Uterus (tissue), 4 donors: Measurements from ENCODE around the gene PLD1. TPM values are rescaled to one million over a fixed set of nuclear protein-coding genes. Genes with fewer than 3 reads are reported as not detected.

Experiments used
- DNase-seq, 2 donors: peaks; one replicate each; pipeline ENCODE4 v3.0.0-alpha.2; 2019 to 2020
- H3K27ac ChIP-seq, 2 donors: fragments of 200-600 bp; sonication (generic); 1 replicate in 1 of 2; 2 replicates in 1 of 2; pipeline ENCODE4 v1.5.1; 2016 to 2018
- H3K27me3 ChIP-seq, 2 donors: fragments of 200-600 bp; sonication (generic); one replicate each; pipeline ENCODE4 v1.5.1; 2018 to 2019; ENCODE audit warnings: control low read depth in 1 of 2
- H3K36me3 ChIP-seq, 2 donors: fragments of 200-600 bp; sonication (generic); one replicate each; pipeline ENCODE4 v1.5.1; 2019; ENCODE audit warnings: control low read depth in 1 of 2
- H3K4me1 ChIP-seq, 2 donors: fragments of 200-600 bp; sonication (generic); one replicate each; pipeline ENCODE4 v1.5.1; 2018 to 2019; ENCODE audit warnings: control low read depth in 1 of 2
- H3K4me3 ChIP-seq, 2 donors: fragments of 200-600 bp; sonication (generic); 1 replicate in 1 of 2; 2 replicates in 1 of 2; pipeline ENCODE4 v1.5.1; 2018 to 2019; ENCODE audit warnings: mild to moderate bottlenecking in 1 of 2
- H3K9me3 ChIP-seq, 2 donors: fragments of 200-600 bp; sonication (generic); one replicate each; pipeline ENCODE4 v1.5.1; 2019; ENCODE audit warnings: control low read depth in 1 of 2
- POLR2A ChIP-seq, 2 donors: fragments of 450-650 bp; IDR thresholded peaks; one replicate each; pipeline ENCODE4 v1.6.1; 2016; ENCODE audit warnings: antibody characterized with exemption in 2 of 2, mild to moderate bottlenecking in 1 of 2, moderate library complexity in 1 of 2
- intact Hi-C: fragments of 100-400 bp; cut with DNase I; formaldehyde crosslinking; loops from one replicate; pipeline ENCODE4 v1.15.1; 2023; ENCODE audit warnings: low total_unique reads
- total RNA-seq, 4 donors: library from RNA; depleted of rRNA in 3 of 4; stranded (reverse); fragments of >200 nt in 3 of 4; gene quantifications; one replicate each; pipeline versions ENCODE4 v1.1.0 to v1.2.4, GENCODE V29; 2014 to 2023
- TF ChIP-seq, protein P1 (sequence below), 4 experiments: fragments of 200-600 bp in 2 of 4; fragments of 450-650 bp in 2 of 4; sonication (generic) in 2 of 4; IDR thresholded peaks; one replicate each; pipeline ENCODE4 v1.5.1; 2016 to 2019; ENCODE audit warnings: antibody characterized with exemption in 4 of 4, mild to moderate bottlenecking in 2 of 4, moderate library complexity in 1 of 4
- donor health status: DM: yes; HTN: yes; CAD: no.

The PLD1 gene
- total RNA-seq, 4 donors from 2014 or later = 15.6 to 94.8 (median 30.8) TPM

DNA sequence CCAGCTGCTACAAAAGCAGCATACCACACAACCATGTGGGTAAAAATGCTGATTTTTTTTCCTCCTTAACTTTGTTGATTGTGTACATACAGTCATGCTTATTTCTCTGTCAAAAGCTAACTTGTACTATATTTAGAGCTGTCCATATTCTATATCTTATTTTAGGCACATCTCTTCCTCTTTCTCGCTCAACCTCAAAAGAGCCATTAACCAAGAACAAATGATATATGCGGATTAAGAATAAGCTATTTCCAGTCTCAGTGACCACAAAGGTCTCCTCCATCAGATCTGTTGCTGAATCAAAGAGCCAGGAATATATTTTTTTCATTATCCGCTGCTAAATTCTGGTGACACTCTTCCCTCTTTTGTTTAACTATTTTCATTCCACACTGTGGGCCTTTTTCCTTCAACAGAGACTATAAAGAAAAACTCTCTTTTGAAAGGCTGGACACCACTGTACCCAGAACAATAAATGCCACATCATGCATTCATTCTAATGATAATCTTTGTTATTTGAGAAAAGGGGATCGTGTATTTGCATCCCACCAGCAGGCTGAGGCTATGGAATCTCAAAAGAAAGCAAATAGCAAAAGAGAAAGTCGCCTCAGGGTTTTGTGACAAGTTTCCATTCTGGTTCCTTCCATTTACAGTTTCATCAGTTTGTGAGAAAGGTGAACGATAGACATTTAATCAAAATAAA, 40.8 kb upstream of the PLD1 start:
- Histone ChIP-seq H3K4me1 (no peaks in the 10 kb centered on the region), H3K36me3 (no peaks in the 10 kb centered on the region), H3K9me3 (no peaks in the 10 kb centered on the region), H3K27me3 (no peaks in the 10 kb centered on the region), H3K27ac (no peak overlapping the region), H3K4me3 (no peak overlapping the region)
- no peak for TF ChIP-seq POLR2A (IDR thresholded peaks at IDR 0.05)
- TF ChIP-seq, protein P1, sequence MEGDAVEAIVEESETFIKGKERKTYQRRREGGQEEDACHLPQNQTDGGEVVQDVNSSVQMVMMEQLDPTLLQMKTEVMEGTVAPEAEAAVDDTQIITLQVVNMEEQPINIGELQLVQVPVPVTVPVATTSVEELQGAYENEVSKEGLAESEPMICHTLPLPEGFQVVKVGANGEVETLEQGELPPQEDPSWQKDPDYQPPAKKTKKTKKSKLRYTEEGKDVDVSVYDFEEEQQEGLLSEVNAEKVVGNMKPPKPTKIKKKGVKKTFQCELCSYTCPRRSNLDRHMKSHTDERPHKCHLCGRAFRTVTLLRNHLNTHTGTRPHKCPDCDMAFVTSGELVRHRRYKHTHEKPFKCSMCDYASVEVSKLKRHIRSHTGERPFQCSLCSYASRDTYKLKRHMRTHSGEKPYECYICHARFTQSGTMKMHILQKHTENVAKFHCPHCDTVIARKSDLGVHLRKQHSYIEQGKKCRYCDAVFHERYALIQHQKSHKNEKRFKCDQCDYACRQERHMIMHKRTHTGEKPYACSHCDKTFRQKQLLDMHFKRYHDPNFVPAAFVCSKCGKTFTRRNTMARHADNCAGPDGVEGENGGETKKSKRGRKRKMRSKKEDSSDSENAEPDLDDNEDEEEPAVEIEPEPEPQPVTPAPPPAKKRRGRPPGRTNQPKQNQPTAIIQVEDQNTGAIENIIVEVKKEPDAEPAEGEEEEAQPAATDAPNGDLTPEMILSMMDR (IDR thresholded peaks at IDR 0.05) = no peak
- intact Hi-C loops = no loop called here
- no peak for DNase-seq

DNA sequence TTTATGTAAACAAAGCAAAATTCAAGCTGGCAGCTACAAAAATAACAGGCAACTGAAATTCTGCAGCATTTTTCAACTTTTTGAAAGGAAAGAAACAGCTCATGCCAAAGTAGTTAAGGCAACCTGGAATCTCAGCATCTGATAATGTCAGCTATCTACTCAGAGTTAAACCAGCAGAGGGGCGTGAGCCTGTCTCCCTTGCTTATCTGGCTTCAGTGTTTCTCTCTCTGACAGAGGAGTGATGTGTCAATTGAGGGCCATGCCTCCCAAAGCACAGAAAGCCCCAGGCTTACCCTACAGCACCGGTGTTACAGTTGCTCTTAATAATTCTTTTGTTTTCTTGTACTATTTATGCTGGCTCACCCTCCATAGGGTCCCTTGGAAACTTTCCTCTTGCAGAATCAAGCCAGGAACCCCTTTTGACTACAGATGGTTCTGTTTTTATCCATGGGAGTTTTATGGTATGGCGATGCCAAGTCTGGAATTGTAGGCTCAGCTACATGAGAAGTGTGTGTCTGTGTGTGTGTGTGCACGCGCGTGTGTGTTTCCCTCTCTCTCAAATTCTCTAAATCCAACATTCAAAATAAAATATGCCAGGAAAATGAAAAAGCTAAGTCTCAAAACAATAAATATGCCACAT, 40.2 kb upstream of the PLD1 start:
- H3K27ac ChIP-seq = no peak overlapping the region
- DNase-seq = no peak
- H3K9me3 ChIP-seq = no peaks in the 10 kb centered on the region
- H3K4me3 ChIP-seq = no peak overlapping the region
- intact Hi-C loops = no loop called here
- H3K36me3 ChIP-seq = no peaks in the 10 kb centered on the region
- no peaks in the 10 kb centered on the region for H3K27me3 ChIP-seq
- H3K4me1 ChIP-seq = no peaks in the 10 kb centered on the region
- TF ChIP-seq POLR2A (IDR thresholded peaks at IDR 0.05) = no peak
- TF ChIP-seq, protein P1 (IDR thresholded peaks at IDR 0.05) = no peak

DNA sequence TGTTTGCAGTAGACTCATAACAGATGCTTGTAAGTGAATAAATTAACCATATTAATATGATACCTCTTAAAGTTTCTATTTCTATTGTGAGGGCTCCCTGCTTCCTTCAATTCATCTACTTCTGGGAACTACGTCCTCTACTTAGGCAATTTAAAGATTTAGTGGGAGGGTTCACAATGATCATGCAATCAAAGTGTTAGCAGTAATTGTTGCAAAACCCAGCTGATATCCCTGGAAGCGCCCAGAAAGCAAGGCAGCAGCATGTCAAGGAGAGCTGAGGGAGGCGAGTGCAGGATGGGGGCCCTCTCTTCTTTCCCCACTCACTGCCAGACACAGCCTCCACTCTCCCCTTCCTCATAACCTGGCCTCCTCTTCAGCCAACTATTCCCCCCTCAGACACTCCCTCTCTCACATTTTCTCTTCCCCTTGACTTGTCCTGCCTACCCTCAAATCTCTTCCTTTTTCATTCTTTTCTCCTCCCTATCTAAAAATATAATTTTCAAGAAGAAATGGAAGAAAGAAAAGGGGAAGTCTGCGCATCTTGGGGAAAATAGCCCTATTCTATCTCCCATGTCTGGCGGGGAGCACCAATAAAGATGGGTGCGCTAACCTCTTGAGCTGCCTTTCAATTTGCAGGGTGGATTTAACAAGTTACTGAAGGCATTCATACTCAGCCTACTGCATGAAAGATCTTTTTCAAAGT, 39.5 kb upstream of the PLD1 start:
- no peak for DNase-seq
- H3K27ac ChIP-seq = no peak overlapping the region
- TF ChIP-seq, protein P1 (IDR thresholded peaks at IDR 0.05) = no peak
- TF ChIP-seq POLR2A (IDR thresholded peaks at IDR 0.05) = no peak
- H3K4me3 ChIP-seq = no peak overlapping the region
- intact Hi-C loops = no loop called here
- no peaks in the 10 kb centered on the region for H3K9me3 ChIP-seq
- no peaks in the 10 kb centered on the region for H3K4me1 ChIP-seq
- H3K27me3 ChIP-seq = no peaks in the 10 kb centered on the region
- H3K36me3 ChIP-seq = no peaks in the 10 kb centered on the region

DNA sequence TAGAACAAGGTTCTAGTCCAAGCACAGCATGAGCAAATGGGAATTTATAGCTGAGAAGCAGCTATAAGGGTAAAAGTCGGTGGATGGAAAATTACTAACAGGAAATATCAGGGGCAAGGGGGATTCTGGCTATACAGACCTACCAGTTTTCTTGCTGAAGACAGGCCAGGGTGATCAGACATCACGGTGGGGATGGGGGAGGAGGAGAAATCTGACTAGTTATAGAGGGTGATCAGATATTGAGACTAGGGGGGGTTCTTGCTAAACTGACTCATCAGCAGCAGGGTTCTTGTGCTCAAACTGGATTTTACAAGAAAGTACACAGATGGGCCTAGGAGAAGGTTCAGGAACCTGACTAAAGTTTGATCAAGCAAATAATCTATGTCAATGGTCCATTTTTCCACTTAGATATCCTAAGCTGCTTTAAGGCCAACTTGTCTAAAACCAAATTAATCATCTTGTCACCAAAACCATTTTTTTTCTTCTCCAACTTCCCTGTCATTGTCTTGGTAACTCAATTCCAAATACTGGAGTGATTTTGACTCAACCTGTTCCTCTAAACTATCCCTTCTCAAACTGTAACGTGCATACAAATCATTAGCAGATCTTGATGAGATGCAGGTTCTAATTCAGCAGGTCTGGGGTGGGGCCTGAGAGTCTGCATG, 37.4 kb upstream of the PLD1 start:
- no peaks in the 10 kb centered on the region for H3K9me3 ChIP-seq
- no peaks in the 10 kb centered on the region for H3K4me1 ChIP-seq
- H3K27ac ChIP-seq = no peak overlapping the region
- no peak overlapping the region for H3K4me3 ChIP-seq
- no peaks in the 10 kb centered on the region for H3K36me3 ChIP-seq
- no peaks in the 10 kb centered on the region for H3K27me3 ChIP-seq
- no peak for DNase-seq
- TF ChIP-seq, protein P1 (IDR thresholded peaks at IDR 0.05) = no peak
- no peak for TF ChIP-seq POLR2A (IDR thresholded peaks at IDR 0.05)
- intact Hi-C loops = no loop called here
